Activated CD4-positive, alpha-beta memory T cell treated with anti-CD3 and anti-CD28 coated beads for 36 hours (primary cell): ENCODE results near the gene EVI5. TPM values are rescaled to one million over a fixed set of nuclear protein-coding genes. Genes with fewer than 3 reads are reported as not detected.

Source experiments
- CTCF ChIA-PET: fragments of 350-600 bp; sonication (Branson Sonifier 250); formaldehyde crosslinking; loops from one replicate; lab custom pipeline; 2021; ENCODE audit warnings: antibody characterized with exemption, inconsistent platforms; lab: Charles Lee
- POLR2A ChIA-PET: fragments of 350-600 bp; sonication (Branson Sonifier 250); formaldehyde crosslinking; loops from one replicate; lab custom pipeline; 2021; ENCODE audit warnings: antibody characterized with exemption; lab: Charles Lee
- DNase-seq: peaks from one replicate; pipeline ENCODE4 v3.0.0-alpha.2; 2020
- H3K27ac Mint-ChIP-seq: one replicate; pipeline ENCODE4 v1.8.0; 2021; ENCODE audit warnings: mixed read lengths
- H3K27me3 Mint-ChIP-seq: one replicate; pipeline ENCODE4 v1.8.0; 2021; ENCODE audit warnings: mixed read lengths
- H3K36me3 Mint-ChIP-seq: one replicate; pipeline ENCODE4 v1.8.0; 2021; ENCODE audit warnings: mixed read lengths
- H3K4me1 Mint-ChIP-seq: one replicate; pipeline ENCODE4 v1.8.0; 2021; ENCODE audit warnings: low read depth, mixed read lengths
- H3K4me3 Mint-ChIP-seq: one replicate; pipeline ENCODE4 v1.8.0; 2021; ENCODE audit warnings: mild to moderate bottlenecking, mixed read lengths
- H3K9me3 Mint-ChIP-seq: one replicate; pipeline ENCODE4 v1.8.0; 2021; ENCODE audit warnings: mixed read lengths
- intact Hi-C: fragments of 100-400 bp; cut with micrococcal nuclease; formaldehyde crosslinking; loops from one replicate; pipeline ENCODE4 v1.15.1; 2023
- total RNA-seq, 2 experiments: library from RNA; stranded (reverse); gene quantifications; one replicate each; pipeline ENCODE4 v1.2.3, GENCODE V29; 2021

The EVI5 gene
- total RNA-seq, 2 experiments from 2014 or later, result 36.0 to 37.2 TPM

DNA sequence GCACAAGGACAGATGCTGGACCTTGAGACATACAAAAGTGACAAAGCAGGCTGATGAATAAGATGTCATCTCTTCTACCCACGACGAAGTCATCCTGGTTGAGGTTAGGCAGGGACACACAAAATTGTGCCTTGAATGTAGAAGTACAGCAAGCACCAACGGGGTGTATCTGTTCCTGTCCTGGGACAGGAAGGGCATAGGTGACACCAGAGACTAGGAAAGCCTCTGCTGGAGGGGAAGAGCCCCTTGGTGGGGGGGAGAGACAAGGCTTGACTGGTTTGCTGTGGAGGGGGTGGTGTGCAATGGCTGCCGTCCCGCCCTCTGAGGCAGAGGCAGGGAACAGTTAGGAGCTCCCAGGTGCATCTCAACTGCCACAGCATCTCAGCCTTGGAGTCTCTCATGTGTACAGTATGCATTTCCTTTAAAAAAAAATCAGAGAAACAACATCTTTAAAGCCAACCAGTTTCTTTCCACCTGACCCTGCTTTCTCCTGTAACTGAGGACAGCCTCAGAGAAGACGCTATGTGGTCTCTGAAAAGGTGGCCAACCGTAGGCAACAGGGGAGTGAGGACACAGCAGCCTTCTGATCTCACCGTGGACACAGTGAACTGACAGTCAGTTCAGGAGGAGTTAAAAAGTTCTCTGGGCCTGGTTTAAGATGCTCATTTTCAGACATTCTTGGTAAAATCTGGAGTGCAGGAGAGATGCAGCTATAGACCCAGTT is 280.5 kb downstream of the EVI5 start:
- Mint-ChIP-seq H3K27me3 (no peaks in the 10 kb centered on the region), H3K4me1 (peaks cover 36% of the 10 kb centered on the region), H3K27ac (peak overlapping the region; percentile 7), H3K9me3 (no peaks in the 10 kb centered on the region), H3K4me3 (no peak overlapping the region), H3K36me3 (peaks cover 8% of the 10 kb centered on the region)
- no peak for DNase-seq
- intact Hi-C loops, result no loop called here
- ChIA-PET CTCF (no interaction called here), POLR2A (interaction anchor here (0.6 to 2.7 kb wide), 3 partner anchors 15 to 51 kb away, joined by 3 to 11 read pairs (median 4); partner anchors contain the start of gene GFI1)

DNA sequence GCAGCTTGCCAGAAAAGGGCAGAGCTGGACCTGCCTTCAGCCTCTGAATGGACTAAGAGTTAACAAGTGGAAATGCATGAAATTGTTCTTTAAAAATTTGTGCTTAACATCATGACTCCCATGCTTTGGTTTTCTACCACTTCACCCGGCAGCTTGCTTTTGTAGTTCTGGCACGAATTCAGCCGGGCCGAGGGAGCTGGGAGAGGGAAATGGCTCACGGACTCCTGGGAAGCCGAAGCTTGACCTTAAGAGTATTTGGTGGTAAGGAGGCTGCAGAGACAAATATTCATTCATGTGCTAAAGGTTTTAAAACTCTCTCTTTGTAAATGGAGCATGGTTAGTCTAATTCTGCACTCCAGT is 281.0 kb downstream of the EVI5 start:
- H3K4me1 Mint-ChIP-seq, result peaks cover 36% of the 10 kb centered on the region
- no peaks in the 10 kb centered on the region for H3K9me3 Mint-ChIP-seq
- ChIA-PET CTCF (no interaction called here), POLR2A (interaction anchor here (1.2 to 2.7 kb wide), 3 partner anchors 14 to 34 kb away, joined by 3 to 11 read pairs (median 4); partner anchors contain the start of gene GFI1)
- H3K27me3 Mint-ChIP-seq, result no peaks in the 10 kb centered on the region
- no peak overlapping the region for H3K27ac Mint-ChIP-seq
- H3K36me3 Mint-ChIP-seq, result peaks cover 5% of the 10 kb centered on the region
- H3K4me3 Mint-ChIP-seq, result no peak overlapping the region
- intact Hi-C loops, result loop anchor here (2.0 kb wide), 1 partner anchor 17 kb away; the partner anchor contains the start of gene GFI1
- no peak for DNase-seq

DNA sequence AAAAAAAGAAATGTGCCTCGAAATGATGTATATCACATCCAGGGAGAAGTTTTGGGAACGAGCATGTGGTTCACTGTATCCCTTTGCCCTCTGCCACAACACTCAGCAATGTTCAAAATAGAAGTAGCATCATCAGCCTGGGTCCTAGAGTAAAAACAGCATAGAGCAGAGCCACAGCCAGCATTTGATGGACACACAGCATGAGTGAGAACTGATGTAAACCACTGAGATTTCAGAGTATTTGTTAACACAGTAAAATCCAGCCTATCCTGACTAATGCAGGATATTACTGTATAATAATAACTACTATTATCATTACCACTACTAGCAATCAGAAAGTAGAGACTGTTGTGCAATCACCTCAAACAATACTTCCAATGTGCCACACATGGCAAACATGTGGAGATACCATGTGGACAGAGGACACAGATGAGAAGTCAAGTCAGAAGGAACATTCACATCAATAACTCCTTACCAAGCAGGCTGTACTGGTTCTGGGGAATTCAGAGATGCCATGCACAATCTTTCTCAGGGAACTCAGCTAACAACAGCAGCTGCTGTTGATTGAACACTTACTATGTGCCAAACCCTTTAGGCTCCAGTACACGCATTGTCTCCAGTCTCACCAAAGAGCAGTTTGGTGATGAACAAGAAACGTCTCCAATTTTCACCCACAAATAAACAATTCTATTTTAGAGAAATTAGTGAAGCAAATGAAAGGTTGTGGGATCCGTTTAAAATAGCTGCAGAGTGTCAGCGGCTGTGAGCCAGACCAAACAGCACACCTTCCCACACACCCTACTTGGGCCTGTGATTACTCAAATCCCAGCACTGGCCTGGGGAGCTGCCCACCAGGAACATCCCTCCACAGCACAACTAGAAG is 281.6 kb downstream of the EVI5 start:
- Mint-ChIP-seq H3K4me3 (no peak overlapping the region), H3K27ac (peak overlapping the region; percentile 42), H3K4me1 (peaks cover 36% of the 10 kb centered on the region), H3K27me3 (no peaks in the 10 kb centered on the region), H3K9me3 (no peaks in the 10 kb centered on the region), H3K36me3 (peaks cover 5% of the 10 kb centered on the region)
- intact Hi-C loops, result loop anchor here (2.0 kb wide), 1 partner anchor 16 kb away; the partner anchor contains the start of gene GFI1
- ChIA-PET POLR2A (interaction anchor here (0.6 to 2.7 kb wide), 4 partner anchors 14 to 86 kb away, joined by 3 to 11 read pairs (median 4); partner anchors contain the start of gene GFI1), CTCF (interaction anchor here (0.6 kb wide), 2 partner anchors 96 to 193 kb away, joined by 3 read pairs; no protein-coding TSS in a partner anchor)
- no peak for DNase-seq

DNA sequence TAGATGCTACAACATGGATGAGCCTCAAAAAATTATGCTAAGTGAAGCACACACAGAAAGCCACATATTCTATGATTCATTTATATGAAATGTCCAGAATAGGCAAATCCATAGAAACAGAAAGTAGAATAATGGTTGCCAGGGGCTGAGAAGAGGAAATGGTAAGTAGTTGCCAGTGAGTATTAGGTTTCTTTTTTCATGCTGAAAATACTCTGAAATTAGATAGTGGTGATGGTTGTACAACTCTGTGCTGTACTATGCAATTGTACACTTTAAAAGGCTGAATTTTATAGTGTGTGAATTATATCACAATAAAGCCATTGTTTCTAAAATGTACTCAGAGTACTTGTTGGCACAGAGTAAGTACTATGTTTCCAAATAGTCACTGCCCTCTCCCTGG is 282.7 kb downstream of the EVI5 start:
- ChIA-PET POLR2A (interaction anchor here (0.6 kb wide), 1 partner anchor 85 kb away, joined by 5 read pairs; no protein-coding TSS in a partner anchor), CTCF (interaction anchor here (0.6 kb wide), 2 partner anchors 97 to 192 kb away, joined by 3 read pairs; no protein-coding TSS in a partner anchor)
- intact Hi-C loops, result loop anchor here (1.0 to 2.0 kb wide), 3 partner anchors 15 to 35 kb away; partner anchors contain the start of gene GFI1
- Mint-ChIP-seq H3K27me3 (no peaks in the 10 kb centered on the region), H3K4me1 (peaks cover 36% of the 10 kb centered on the region), H3K27ac (peak overlapping the region; percentile 42), H3K36me3 (peaks cover 2% of the 10 kb centered on the region), H3K4me3 (no peak overlapping the region), H3K9me3 (no peaks in the 10 kb centered on the region)
- DNase-seq, result no peak

DNA sequence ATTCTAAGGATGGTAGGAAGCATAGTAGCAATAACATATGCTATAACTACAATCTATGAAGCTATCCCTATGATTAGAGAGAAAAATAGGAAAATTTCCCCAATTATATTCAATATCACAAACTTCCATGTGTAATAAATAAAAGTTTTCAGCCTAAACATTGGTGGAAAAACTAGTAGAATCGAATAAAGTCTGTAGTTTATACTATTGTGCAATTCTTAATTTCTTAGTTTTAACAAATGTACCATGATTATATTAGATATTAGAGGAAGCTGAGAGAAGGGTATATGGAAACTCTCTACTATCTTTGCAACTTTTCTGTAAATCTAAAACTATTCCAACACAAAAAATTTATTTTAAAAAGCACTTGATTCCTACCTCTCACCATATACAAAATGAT is 284.4 kb downstream of the EVI5 start:
- no peak overlapping the region for H3K27ac Mint-ChIP-seq
- no peak overlapping the region for H3K4me3 Mint-ChIP-seq
- H3K9me3 Mint-ChIP-seq, result no peaks in the 10 kb centered on the region
- DNase-seq, result no peak
- peaks cover 2% of the 10 kb centered on the region for H3K36me3 Mint-ChIP-seq
- POLR2A ChIA-PET, result interaction anchor here (0.6 to 1.6 kb wide), 2 partner anchors 11 to 17 kb away, joined by 5 to 6 read pairs; no protein-coding TSS in a partner anchor
- peaks cover 41% of the 10 kb centered on the region for H3K4me1 Mint-ChIP-seq
- intact Hi-C loops, result no loop called here
- CTCF ChIA-PET, result interaction anchor here (0.9 to 1.8 kb wide), 4 partner anchors 10 to 190 kb away, joined by 3 to 4 read pairs (median 4); no protein-coding TSS in a partner anchor
- no peaks in the 10 kb centered on the region for H3K27me3 Mint-ChIP-seq

DNA sequence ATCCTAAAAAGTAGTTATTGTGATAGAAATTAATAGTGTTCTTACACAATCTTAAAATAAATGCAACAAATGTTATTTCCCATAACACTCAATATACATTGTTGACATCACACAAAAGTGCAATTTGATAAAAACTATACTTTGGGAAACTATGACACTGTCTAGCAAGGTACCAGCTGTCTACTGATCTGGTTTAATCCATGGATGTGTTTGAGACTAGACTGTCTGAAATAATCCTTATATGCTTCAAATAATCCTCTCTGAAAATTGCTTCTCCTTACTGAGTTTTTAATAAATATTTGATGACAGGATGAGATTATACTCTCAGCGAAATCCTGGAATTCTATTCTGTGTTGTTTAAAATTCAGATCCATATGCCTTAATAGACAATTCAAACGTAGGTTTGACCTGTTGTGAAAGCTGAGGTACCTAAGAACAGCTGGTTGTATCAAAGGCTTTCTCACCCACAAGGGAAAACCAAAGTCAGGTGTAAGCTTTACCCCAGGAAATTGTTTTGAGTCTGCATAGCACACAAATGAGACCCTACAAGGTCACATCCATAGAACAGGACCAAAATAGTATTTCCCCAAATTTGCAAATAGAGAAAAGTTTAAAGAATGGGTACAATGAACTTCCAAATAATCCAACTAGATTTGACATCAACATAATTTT is 289.4 kb downstream of the EVI5 start:
- ChIA-PET CTCF (interaction anchor here (0.9 to 1.3 kb wide), 2 partner anchors 42 to 185 kb away, joined by 3 read pairs; no protein-coding TSS in a partner anchor), POLR2A (no interaction called here)
- H3K4me1 Mint-ChIP-seq, result peaks cover 25% of the 10 kb centered on the region
- DNase-seq, result no peak
- intact Hi-C loops, result no loop called here
- H3K27ac Mint-ChIP-seq, result no peak overlapping the region
- H3K9me3 Mint-ChIP-seq, result no peaks in the 10 kb centered on the region
- H3K27me3 Mint-ChIP-seq, result no peaks in the 10 kb centered on the region
- no peaks in the 10 kb centered on the region for H3K36me3 Mint-ChIP-seq
- no peak overlapping the region for H3K4me3 Mint-ChIP-seq

DNA sequence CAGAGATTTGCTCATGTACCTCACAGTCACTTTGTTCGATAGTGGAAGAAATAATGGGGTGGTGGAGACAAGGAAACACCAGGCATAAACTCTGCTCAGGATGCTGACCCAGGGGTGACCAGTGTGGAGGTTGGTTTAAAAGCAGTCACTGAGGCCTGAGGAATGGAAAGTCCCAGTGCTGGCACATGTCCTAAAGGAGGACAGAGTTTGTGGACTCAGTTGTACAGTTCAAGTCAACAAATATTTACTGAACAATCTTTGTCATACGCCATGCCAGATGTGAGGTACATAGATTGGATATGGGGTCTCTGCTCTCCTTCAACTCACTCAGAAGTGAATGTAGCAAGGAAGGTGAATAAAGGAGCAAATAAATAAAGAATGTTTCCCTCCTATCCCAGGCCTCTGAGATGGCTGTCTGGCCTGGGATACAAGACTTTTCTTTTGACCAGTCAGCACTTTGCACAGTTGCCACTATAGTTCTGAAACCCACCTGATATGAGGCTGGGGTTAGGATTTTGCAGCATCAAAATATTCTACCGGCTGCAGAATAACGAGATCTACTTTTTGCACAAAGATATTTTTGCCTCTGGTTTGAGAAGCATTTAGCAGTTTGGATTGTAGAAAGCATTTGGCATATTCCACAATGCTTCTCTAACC is 290.3 kb downstream of the EVI5 start:
- H3K27me3 Mint-ChIP-seq, result no peaks in the 10 kb centered on the region
- intact Hi-C loops, result no loop called here
- peaks cover 26% of the 10 kb centered on the region for H3K4me1 Mint-ChIP-seq
- no peak overlapping the region for H3K4me3 Mint-ChIP-seq
- H3K27ac Mint-ChIP-seq, result no peak overlapping the region
- H3K36me3 Mint-ChIP-seq, result no peaks in the 10 kb centered on the region
- ChIA-PET CTCF (no interaction called here), POLR2A (interaction anchor here (0.6 kb wide), 1 partner anchor 77 kb away, joined by 3 read pairs; no protein-coding TSS in a partner anchor)
- H3K9me3 Mint-ChIP-seq, result no peaks in the 10 kb centered on the region
- DNase-seq, result no peak

DNA sequence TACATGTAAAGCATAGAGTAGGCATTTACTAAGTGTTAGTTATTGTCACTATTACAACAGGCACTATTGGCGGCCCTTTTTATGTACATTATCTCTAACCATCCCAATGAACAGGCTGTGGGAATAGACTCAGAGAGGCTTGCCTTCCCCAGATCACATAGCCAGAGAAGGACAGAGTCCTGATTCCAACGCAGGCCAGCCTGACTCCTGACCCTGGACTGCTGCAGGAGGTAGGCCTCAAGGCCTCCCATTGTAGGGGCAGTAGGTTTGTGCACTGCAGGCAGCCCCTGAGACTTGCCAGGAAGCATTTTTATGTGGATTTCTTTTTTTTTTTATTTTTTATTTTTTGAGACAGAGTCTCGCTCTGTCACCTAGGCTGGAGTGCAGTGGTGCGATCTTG is 291.8 kb downstream of the EVI5 start:
- no peaks in the 10 kb centered on the region for H3K9me3 Mint-ChIP-seq
- ChIA-PET CTCF (no interaction called here), POLR2A (no interaction called here)
- no peaks in the 10 kb centered on the region for H3K36me3 Mint-ChIP-seq
- no peak for DNase-seq
- H3K27me3 Mint-ChIP-seq, result no peaks in the 10 kb centered on the region
- H3K4me1 Mint-ChIP-seq, result peaks cover 41% of the 10 kb centered on the region
- no peak overlapping the region for H3K27ac Mint-ChIP-seq
- intact Hi-C loops, result no loop called here
- no peak overlapping the region for H3K4me3 Mint-ChIP-seq

DNA sequence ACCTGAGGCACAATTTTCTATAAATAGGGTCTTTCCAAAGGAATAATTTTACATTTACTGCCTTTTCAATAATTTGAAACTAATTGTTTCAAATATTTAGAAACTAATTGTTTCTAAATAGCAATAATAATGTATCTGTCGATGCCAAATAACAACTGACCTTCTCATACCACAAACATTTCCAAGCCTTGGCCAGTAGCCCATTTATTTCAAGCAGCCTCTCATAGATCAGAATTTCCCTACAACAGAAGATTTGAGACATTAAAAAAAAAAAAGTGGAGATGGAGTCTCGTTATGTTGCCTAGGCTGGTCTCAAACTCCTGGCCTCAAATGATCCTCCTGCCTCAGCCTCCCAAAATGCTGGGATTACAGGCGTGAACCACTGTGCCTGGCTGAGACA is 296.1 kb downstream of the EVI5 start:
- Mint-ChIP-seq H3K4me1 (peaks cover 25% of the 10 kb centered on the region), H3K27me3 (no peaks in the 10 kb centered on the region), H3K36me3 (peaks cover 12% of the 10 kb centered on the region), H3K27ac (peak overlapping the region; percentile 87), H3K4me3 (peak overlapping the region; percentile 68), H3K9me3 (no peaks in the 10 kb centered on the region)
- intact Hi-C loops, result loop anchor here (5.0 to 10.0 kb wide), 5 partner anchors 346 to 1467 kb away; partner anchors contain the start of genes DIPK1A, RPL5 and ZNF644
- no peak for DNase-seq
- ChIA-PET POLR2A (interaction anchor here (0.6 to 9.0 kb wide), 8 partner anchors 8 to 99 kb away, joined by 3 to 154 read pairs (median 5); no protein-coding TSS in a partner anchor), CTCF (interaction anchor here (1.2 kb wide), 1 partner anchor 96 kb away, joined by 3 read pairs; no protein-coding TSS in a partner anchor)

DNA sequence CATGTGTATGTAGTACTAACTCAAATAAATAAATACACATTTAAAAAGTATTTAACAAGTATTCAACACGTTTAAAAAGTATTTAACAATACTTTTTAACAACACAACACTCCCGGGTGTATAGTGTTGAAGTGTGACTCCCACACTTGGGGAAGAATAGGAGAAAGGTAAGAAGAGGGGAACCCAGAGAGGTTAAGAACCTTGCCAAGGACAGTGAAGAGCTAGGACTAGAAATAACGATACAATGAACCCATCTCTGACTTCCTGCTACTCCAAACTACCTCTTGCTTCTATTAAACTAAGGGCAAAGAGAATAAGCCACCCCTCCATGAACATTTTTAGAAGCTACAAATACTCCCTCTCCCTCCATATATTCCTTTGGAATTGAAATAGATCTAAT is 296.5 kb downstream of the EVI5 start:
- Mint-ChIP-seq H3K9me3 (no peaks in the 10 kb centered on the region), H3K27ac (peak overlapping the region; percentile 87), H3K27me3 (no peaks in the 10 kb centered on the region), H3K4me3 (peak overlapping the region; percentile 68), H3K4me1 (peaks cover 23% of the 10 kb centered on the region), H3K36me3 (peaks cover 14% of the 10 kb centered on the region)
- intact Hi-C loops, result loop anchor here (5.0 to 10.0 kb wide), 5 partner anchors 346 to 1466 kb away; partner anchors contain the start of genes DIPK1A, RPL5 and ZNF644
- DNase-seq, result no peak
- POLR2A ChIA-PET, result interaction anchor here (0.6 to 9.0 kb wide), 7 partner anchors 8 to 99 kb away, joined by 3 to 154 read pairs (median 4); no protein-coding TSS in a partner anchor
- CTCF ChIA-PET, result no interaction called here
